Choroid plexus epithelial cell (primary cell): Measurements from ENCODE around the gene PRSS23.

Experiments
- DNase-seq: peaks from one replicate; pipeline ENCODE4 v3.0.0-alpha.2; 2010; ENCODE audit warnings: low read depth
- H3K4me3 ChIP-seq: 2 replicates; pipeline ENCODE4 v1.5.1; 2011; ENCODE audit warnings: low read depth, mild to moderate bottlenecking, control low read depth, low read length, moderate library complexity
- CTCF ChIP-seq: conservative IDR thresholded peaks from 2 replicates; pipeline ENCODE4 v1.5.1; 2011; ENCODE audit warnings: low read depth, mild to moderate bottlenecking, control low read depth, inconsistent platforms, low read length, moderate library complexity

PRSS23 gene

GRCh38 chr11:86810288-86810687 is 9.9 kb downstream of the PRSS23 start:
- no peak for DNase-seq
- TF ChIP-seq CTCF, result no peak
- no peak overlapping the region for H3K4me3 ChIP-seq

DNA sequence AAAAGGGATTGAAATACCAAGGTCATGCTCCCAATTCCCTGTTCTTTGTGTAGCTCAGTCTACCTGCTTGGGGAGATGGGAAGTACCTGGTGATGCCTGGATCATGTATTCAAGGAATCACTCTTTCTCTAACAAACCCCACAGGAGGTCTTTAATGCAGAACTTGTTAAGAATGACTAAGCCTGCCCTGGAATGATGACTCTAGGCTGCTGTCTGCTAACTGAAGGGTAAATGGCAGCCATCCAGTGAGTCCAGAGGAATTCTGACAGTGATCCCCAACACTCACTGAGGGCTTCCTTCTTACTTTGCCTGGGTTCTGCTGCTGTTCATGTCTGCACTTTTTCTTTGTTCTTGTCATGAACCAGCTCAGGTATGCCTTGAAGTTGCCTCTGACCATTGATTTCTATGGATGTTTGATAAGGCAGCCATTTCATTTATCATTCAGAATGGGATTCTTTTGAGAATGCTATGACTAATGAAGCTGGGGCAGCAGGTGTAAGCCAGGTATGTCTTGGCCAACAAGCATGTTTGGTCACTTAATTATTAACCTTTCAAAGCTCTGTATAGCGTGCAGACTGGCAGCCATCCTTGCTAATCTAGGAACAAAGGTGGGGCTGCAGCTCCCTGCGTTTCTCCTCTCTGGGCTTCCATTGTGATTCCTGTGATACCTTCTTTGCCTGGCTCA is 11.4 kb downstream of the PRSS23 start:
- peak; percentile 89 for DNase-seq
- TF ChIP-seq CTCF, result no peak
- H3K4me3 ChIP-seq, result no peak overlapping the region

- H3K4me3 ChIP-seq, result no peak overlapping the region
- no peak for DNase-seq
- no peak for TF ChIP-seq CTCF
Measured at GRCh38 chr11:86812322-86812670, 12.0 kb downstream of the PRSS23 start.

DNA sequence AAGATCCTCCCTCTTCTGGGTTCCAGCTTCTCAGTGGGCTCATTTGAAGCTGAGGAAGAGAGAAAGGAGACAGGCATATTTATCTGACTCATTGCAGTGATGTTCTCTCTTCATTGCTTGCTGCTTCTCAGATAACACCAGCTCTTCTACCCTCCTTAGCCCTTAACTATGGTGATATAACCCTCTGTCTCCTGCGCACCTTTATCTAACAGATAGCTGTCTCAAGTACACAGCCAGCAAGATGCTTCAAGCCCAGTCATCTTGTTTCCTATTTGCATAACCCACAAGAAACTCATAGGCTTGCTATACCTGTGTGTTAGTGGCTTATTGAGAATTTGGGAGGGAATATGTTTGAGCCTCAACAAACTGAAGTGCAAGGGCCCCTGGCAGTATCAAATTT is 12.6 kb downstream of the PRSS23 start:
- no peak for TF ChIP-seq CTCF
- no peak overlapping the region for H3K4me3 ChIP-seq
- no peak for DNase-seq

- peak; percentile 45 for DNase-seq
- H3K4me3 ChIP-seq, result no peak overlapping the region
Measured at GRCh38 chr11:86814775-86815174, 14.4 kb downstream of the PRSS23 start.

GRCh38 chr11:86815726-86816125 is 15.4 kb downstream of the PRSS23 start:
- DNase-seq, result no peak
- H3K4me3 ChIP-seq, result no peak overlapping the region
- TF ChIP-seq CTCF, result no peak

More at GRCh38 chr11:86814775-86815174, 14.4 kb downstream of the PRSS23 start:
- no peak for TF ChIP-seq CTCF

DNA sequence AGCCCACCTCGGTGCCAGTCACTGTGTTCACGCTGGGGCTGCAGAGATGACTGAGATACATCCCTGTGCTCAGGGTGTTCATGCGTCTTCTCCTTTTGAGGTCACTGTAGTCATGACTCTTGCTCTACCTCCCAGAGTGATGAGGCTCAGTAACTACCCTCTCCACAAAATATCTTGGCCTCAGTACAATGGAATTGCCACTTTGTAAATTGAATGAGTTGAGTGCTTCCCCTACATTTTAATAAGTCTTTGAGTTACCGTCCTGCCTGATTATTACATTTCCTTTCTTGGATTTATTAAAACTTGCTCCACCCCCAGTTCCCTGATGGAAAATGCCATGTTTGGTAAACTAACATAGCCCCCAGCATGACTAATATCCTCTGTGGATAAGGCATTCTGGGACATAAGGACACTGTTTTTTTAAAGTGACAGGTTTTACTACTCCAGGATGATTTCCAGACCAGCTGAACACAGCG is 15.9 kb downstream of the PRSS23 start:
- no peak for TF ChIP-seq CTCF
- peak; percentile 47 for DNase-seq
- H3K4me3 ChIP-seq, result no peak overlapping the region
